HCT116 (cell line): ENCODE data around the gene IRF2BP1. TPM values are rescaled to one million over a fixed set of nuclear protein-coding genes. Genes with fewer than 3 reads are reported as not detected.
A peak's percentile ranks its signal among the peaks of the same experiment; 100 is the strongest.

Experiments
- ATAC-seq: fragments of 200-7000 bp; cut with Tn5 transposase; 2 replicates; pipeline ENCODE4 v1.9.1; 2020; ENCODE audit warnings: mild to moderate bottlenecking, moderate library complexity
- BruUV-seq: library from RNA; stranded (reverse); fragments of 400-500 nt; replicated peaks from 2 replicates; lab custom pipeline; 2021; lab: Mats Ljungman, UMichigan
- CTCF ChIA-PET: fragments of 300-600 bp; sonication (Branson Sonifier 250); formaldehyde crosslinking; loops from one replicate; lab custom pipeline; 2021; ENCODE audit warnings: antibody characterized with exemption; lab: Charles Lee
- POLR2A ChIA-PET: fragments of 300-600, 350-600 bp; sonication (Branson Sonifier 250); formaldehyde crosslinking; loops from one replicate; lab custom pipeline; 2021; ENCODE audit warnings: antibody characterized with exemption; lab: Charles Lee
- RAD21 ChIA-PET, 2 experiments: fragments of 300-600 bp; sonication (Branson Sonifier 250); formaldehyde crosslinking; loops; one replicate each; lab custom pipeline; 2023; ENCODE audit warnings: low total read pairs in 2 of 2; ENCODE audit not compliant: uncharacterized antibody in 2 of 2, unreplicated experiment in 2 of 2, low non-redundant PET in 1 of 2; lab: Charles Lee
- DNase-seq: peaks from one replicate; pipeline ENCODE4 v3.0.0-alpha.2; 2010; ENCODE audit warnings: low read depth, low spot score
- H2AFZ ChIP-seq: fragments of 200-600 bp; shearing (Covaris generic), sonication (generic); 2 replicates; pipeline ENCODE4 v1.6.1; 2017; ENCODE audit warnings: low read depth, mixed run types, mixed read lengths, antibody characterized with exemption, low read length; ENCODE audit not compliant: poor library complexity, severe bottlenecking
- H3K27ac ChIP-seq: 2 replicates; pipeline ENCODE4 v1.5.1; 2012; ENCODE audit warnings: low read depth, low read length
- H3K27me3 ChIP-seq: fragments of 200-600 bp; sonication (generic); 2 replicates; pipeline ENCODE4 v1.6.1; 2016; ENCODE audit warnings: mixed run types, low read length, mixed read lengths; ENCODE audit not compliant: insufficient read depth
- H3K36me3 ChIP-seq, 2 experiments: fragments of 200-500 bp in 1 of 2; fragments of 200-600 bp in 1 of 2; sonication (Bioruptor generic) in 1 of 2; sonication (generic) in 1 of 2; 2 replicates each; pipeline versions ENCODE4 v1.5.1 to v1.6.1; 2014 to 2016; ENCODE audit warnings: low read length in 2 of 2, inconsistent platforms in 1 of 2, mixed read lengths in 1 of 2, mixed run types in 1 of 2; ENCODE audit not compliant: insufficient read depth in 2 of 2, control insufficient read depth in 1 of 2
- H3K4me1 ChIP-seq, 2 experiments: fragments of 200-600 bp in 1 of 2; sonication (generic) in 1 of 2; 2 replicates each; pipeline versions ENCODE4 v1.5.1 to v1.6.1; 2012 to 2017; ENCODE audit warnings: low read length in 2 of 2, inconsistent platforms in 1 of 2, mild to moderate bottlenecking in 1 of 2, mixed read lengths in 1 of 2, mixed run types in 1 of 2, moderate library complexity in 1 of 2; ENCODE audit not compliant: insufficient read depth in 2 of 2, control insufficient read depth in 1 of 2
- H3K4me2 ChIP-seq: fragments of 200-600 bp; sonication (generic); 2 replicates; pipeline ENCODE4 v1.6.1; 2017; ENCODE audit warnings: mixed run types, low read length, mixed read lengths
- H3K4me3 ChIP-seq, 2 experiments: fragments of 200-600 bp in 1 of 2; sonication (generic) in 1 of 2; replicated peaks in 1 of 2; 2 replicates each; pipeline ENCODE4 v1.5.1; 2011 to 2016; ENCODE audit warnings: low read length in 2 of 2, control low read depth in 1 of 2, low read depth in 1 of 2, mild to moderate bottlenecking in 1 of 2, mixed read lengths in 1 of 2, mixed run types in 1 of 2
- H3K79me2 ChIP-seq: fragments of 200-600 bp; sonication (generic); 2 replicates; pipeline ENCODE4 v1.6.1; 2017; ENCODE audit warnings: mild to moderate bottlenecking, mixed run types, low read length, moderate library complexity, mixed read lengths; ENCODE audit not compliant: insufficient read depth
- H3K9ac ChIP-seq: fragments of 200-600 bp; sonication (generic); 2 replicates; pipeline ENCODE4 v1.6.1; 2016; ENCODE audit warnings: low read length, mixed read lengths
- H3K9me2 ChIP-seq: fragments of 200-600 bp; sonication (generic), shearing (Covaris generic); 2 replicates; pipeline ENCODE4 v1.6.1; 2017; ENCODE audit warnings: mixed run types, mild to moderate bottlenecking, moderate library complexity; ENCODE audit not compliant: insufficient read depth
- H3K9me3 ChIP-seq, 2 experiments: fragments of 200-500 bp in 1 of 2; fragments of 200-600 bp in 1 of 2; sonication (Bioruptor generic) in 1 of 2; sonication (generic) in 1 of 2; 2 replicates each; pipeline ENCODE4 v1.6.1; 2014 to 2017; ENCODE audit warnings: low read length in 2 of 2, mixed read lengths in 2 of 2, inconsistent platforms in 1 of 2, low read depth in 1 of 2, mild to moderate bottlenecking in 1 of 2, mixed run types in 1 of 2, moderate library complexity in 1 of 2; ENCODE audit not compliant: control insufficient read depth in 1 of 2, insufficient read depth in 1 of 2
- H4K20me1 ChIP-seq: fragments of 200-600 bp; sonication (generic), shearing (Covaris generic); 2 replicates; pipeline ENCODE4 v1.6.1; 2017; ENCODE audit warnings: mixed run types, mild to moderate bottlenecking, moderate library complexity; ENCODE audit not compliant: insufficient read depth
- ATF3 ChIP-seq: IDR thresholded peaks from 2 replicates; pipeline ENCODE4 v1.6.1; 2012
- CBX3 ChIP-seq: IDR thresholded peaks from 2 replicates; pipeline ENCODE4 v1.6.1; 2012; ENCODE audit warnings: low read depth
- CEBPB ChIP-seq: IDR thresholded peaks from 2 replicates; pipeline ENCODE4 v1.6.1; 2012; ENCODE audit warnings: low read depth
- EGR1 ChIP-seq: IDR thresholded peaks from 2 replicates; pipeline ENCODE4 v1.6.1; 2012; ENCODE audit warnings: low read depth
- ELF1 ChIP-seq: IDR thresholded peaks from 2 replicates; pipeline ENCODE4 v1.6.1; 2012; ENCODE audit warnings: low read depth, borderline replicate concordance
- EZH2 ChIP-seq: fragments of 200-600 bp; sonication (generic); IDR thresholded peaks from 2 replicates; pipeline ENCODE4 v1.6.1; 2017; ENCODE audit warnings: antibody characterized with exemption, mixed run types
- EZH2phosphoT487 ChIP-seq: fragments of 200-600 bp; IDR thresholded peaks from 2 replicates; pipeline ENCODE4 v1.6.1; 2018; ENCODE audit warnings: antibody characterized with exemption, borderline replicate concordance
- FOSL1 ChIP-seq: IDR thresholded peaks from 2 replicates; pipeline ENCODE4 v1.6.1; 2012; ENCODE audit warnings: low read depth
- JUND ChIP-seq: IDR thresholded peaks from 2 replicates; pipeline ENCODE4 v1.6.1; 2012
- POLR2A ChIP-seq: IDR thresholded peaks from 2 replicates; pipeline ENCODE4 v1.7.0; 2011; ENCODE audit warnings: borderline replicate concordance; ENCODE audit not compliant: insufficient read depth, insufficient read length; ENCODE audit errors: extremely low read depth
- RAD21 ChIP-seq: IDR thresholded peaks from 2 replicates; pipeline ENCODE4 v1.6.1; 2012; ENCODE audit warnings: low read depth, mild to moderate bottlenecking
- SIN3A ChIP-seq: IDR thresholded peaks from 2 replicates; pipeline ENCODE4 v1.6.1; 2012; ENCODE audit warnings: low read depth
- SP1 ChIP-seq: IDR thresholded peaks from 2 replicates; pipeline ENCODE4 v1.6.1; 2012; ENCODE audit warnings: low read depth
- TCF7L2 ChIP-seq: IDR thresholded peaks from 2 replicates; pipeline ENCODE4 v1.7.0; 2011; ENCODE audit warnings: borderline replicate concordance, inconsistent platforms; ENCODE audit not compliant: insufficient read depth, insufficient read length; ENCODE audit errors: extremely low read depth
- ZNF274 ChIP-seq: fragments of 200-500 bp; sonication (Bioruptor generic); IDR thresholded peaks from 2 replicates; pipeline ENCODE4 v1.6.1; 2014; ENCODE audit warnings: mild to moderate bottlenecking, low read depth, low read length, inconsistent platforms
- intact Hi-C: fragments of 100-400 bp; cut with micrococcal nuclease; formaldehyde crosslinking; loops from 2 replicates; pipeline ENCODE4 v1.10.0; 2022
- total RNA-seq: library from RNA; stranded (reverse); gene quantifications from one replicate; pipeline ENCODE4 v1.2.1, GENCODE V29; 2021; ENCODE audit not compliant: unreplicated experiment
- TF ChIP-seq, protein P1 (sequence below): IDR thresholded peaks from 2 replicates; pipeline ENCODE4 v1.6.1; 2012
- TF ChIP-seq, protein P2 (sequence below), 3 experiments: fragments of 200-600 bp in 1 of 3; sonication (generic) in 1 of 3; IDR thresholded peaks in 2 of 3; conservative IDR thresholded peaks in 1 of 3; 2 replicates each; pipeline ENCODE4 v1.5.1; 2012 to 2017; ENCODE audit warnings: low read depth in 2 of 3, low read length in 2 of 3, antibody characterized with exemption in 1 of 3, borderline replicate concordance in 1 of 3, control low read depth in 1 of 3, mild to moderate bottlenecking in 1 of 3, mixed read lengths in 1 of 3, mixed run types in 1 of 3, moderate library complexity in 1 of 3; ENCODE audit not compliant: insufficient read depth in 1 of 3

Gene IRF2BP1
- total RNA-seq, 1 experiment from 2014 or later: 33.9 TPM

DNA sequence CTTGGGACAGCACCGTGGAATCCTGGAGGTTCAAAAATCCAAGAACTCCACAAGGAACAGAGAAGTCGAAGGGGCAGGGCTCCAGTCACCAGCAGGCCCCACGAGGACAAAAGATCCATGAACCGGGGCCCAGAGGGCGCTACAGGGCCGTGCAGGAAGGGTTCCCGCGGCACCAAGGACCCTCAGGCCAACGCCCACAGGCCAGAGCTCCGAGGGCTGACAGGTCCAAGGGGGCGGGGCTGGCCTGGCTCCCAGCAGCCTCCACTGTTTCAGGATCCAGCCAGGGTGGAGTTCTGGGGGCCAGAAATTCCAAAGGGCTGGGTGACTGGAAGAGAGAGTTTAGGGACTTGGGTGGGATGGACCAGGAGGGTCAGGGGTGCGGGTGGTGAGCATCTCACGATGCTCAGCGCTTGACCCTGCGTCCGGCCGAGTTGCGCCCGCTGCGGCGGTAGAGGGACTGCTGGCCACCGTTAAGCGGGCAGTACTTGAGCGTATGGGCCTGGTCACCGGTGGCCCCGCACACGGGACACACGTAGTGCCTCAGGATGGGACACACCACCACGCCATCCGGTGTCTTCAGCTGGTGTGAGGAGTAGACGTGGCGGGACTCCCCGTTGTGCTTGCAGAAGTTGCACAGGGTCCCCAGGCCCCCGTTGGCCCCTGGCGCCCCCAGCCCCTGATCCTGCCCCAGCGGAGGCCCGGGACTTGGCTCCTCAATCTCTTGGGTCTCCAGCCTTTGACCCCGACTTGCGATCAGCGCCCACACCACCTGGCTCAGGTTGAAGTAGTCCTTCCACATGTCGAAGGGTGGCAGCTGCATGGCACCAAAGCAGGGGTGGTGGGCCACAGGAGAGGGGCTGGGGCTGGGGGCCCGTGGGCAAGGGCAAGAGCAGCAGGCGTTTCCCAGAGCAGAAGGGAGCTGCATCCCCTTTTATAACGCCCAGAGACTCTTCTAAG is 28.2 kb upstream of the IRF2BP1 start, which contains the start of gene NANOS2:
NANOS2 (minus strand) TSS at position 905 of the 957 bp plus-strand sequence; CDS start at position 820, 85 bp downstream.
- BruUV-seq: no TSS peak
- DNase-seq: peak; percentile 56

More for the DNA sequence above, 28.2 kb upstream of the IRF2BP1 start, which contains the start of gene NANOS2:
- Histone ChIP-seq H3K9ac (no peak within 1 kb of the TSS), H3K27ac (no peak within 1 kb of the TSS), H3K79me2 (no peaks in the 10 kb centered on the region), H3K4me1 (peaks cover 4 to 12% of the 10 kb centered on the region in 2 experiments; a peak in 3 of 4 replicates), H3K27me3 (no peaks in the 10 kb centered on the region), H3K9me2 (no peaks in the 10 kb centered on the region), H2AFZ (no peak within 1 kb of the TSS), H3K36me3 (no peaks in the 10 kb centered on the region), H4K20me1 (no peaks in the 10 kb centered on the region), H3K4me2 (0 out of 2 replicates have a peak within 1 kb of the TSS, but pooled peaks have one; percentile 10), H3K4me3 (no peak within 1 kb of the TSS), H3K9me3 (no peaks in the 10 kb centered on the region)
- ChIA-PET POLR2A (interaction anchor here (1.3 to 2.2 kb wide), 2 partner anchors 11 to 51 kb away, joined by 3 to 6 read pairs; partner anchors contain the start of gene SYMPK), CTCF (interaction anchor here (0.6 to 1.8 kb wide), 5 partner anchors 12 to 162 kb away, joined by 3 to 8 read pairs (median 7); partner anchors contain the start of gene MYPOP), RAD21 (no interaction called here)
- ATAC-seq: peak; percentile 91
- TF ChIP-seq POLR2A (no peak), TCF7L2 (no peak), ATF3 (no peak), CEBPB (no peak), EGR1 (no peak), SIN3A (no peak), CBX3 (no peak), FOSL1 (no peak), RAD21 (peak; percentile 79), EZH2phosphoT487 (no peak), EZH2 (no peak), JUND (no peak), SP1 (no peak), ELF1 (no peak), ZNF274 (no peak)
- TF ChIP-seq, protein P1, sequence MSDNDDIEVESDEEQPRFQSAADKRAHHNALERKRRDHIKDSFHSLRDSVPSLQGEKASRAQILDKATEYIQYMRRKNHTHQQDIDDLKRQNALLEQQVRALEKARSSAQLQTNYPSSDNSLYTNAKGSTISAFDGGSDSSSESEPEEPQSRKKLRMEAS: no peak
- TF ChIP-seq, protein P2, sequence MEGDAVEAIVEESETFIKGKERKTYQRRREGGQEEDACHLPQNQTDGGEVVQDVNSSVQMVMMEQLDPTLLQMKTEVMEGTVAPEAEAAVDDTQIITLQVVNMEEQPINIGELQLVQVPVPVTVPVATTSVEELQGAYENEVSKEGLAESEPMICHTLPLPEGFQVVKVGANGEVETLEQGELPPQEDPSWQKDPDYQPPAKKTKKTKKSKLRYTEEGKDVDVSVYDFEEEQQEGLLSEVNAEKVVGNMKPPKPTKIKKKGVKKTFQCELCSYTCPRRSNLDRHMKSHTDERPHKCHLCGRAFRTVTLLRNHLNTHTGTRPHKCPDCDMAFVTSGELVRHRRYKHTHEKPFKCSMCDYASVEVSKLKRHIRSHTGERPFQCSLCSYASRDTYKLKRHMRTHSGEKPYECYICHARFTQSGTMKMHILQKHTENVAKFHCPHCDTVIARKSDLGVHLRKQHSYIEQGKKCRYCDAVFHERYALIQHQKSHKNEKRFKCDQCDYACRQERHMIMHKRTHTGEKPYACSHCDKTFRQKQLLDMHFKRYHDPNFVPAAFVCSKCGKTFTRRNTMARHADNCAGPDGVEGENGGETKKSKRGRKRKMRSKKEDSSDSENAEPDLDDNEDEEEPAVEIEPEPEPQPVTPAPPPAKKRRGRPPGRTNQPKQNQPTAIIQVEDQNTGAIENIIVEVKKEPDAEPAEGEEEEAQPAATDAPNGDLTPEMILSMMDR (IDR thresholded peaks at IDR 0.05 in 2 of 3, conservative IDR thresholded peaks at IDR 0.05 in 1 of 3; ENCODE audit: borderline replicate concordance in 1 of 3, insufficient read depth in 1 of 3, low read depth in 2 of 3, low read length in 2 of 3): peak; percentile 52 to 69 (median 55)
- intact Hi-C loops: loop anchor here (5.0 kb wide), 1 partner anchor 103 kb away; no protein-coding TSS in a partner anchor
